NCI-H1694 (cell line): ENCODE results near the gene PRICKLE3.

Experiments used
- DNase-seq: peaks from one replicate; lab custom pipeline; 2025; lab: John Stamatoyannopoulos, UW

PRICKLE3 gene

GRCh38 chrX:49206543-49206942 lies 20.4 kb upstream of the PRICKLE3 start:
- DNase-seq, result no peak

- DNase-seq, result no peak
Measured at GRCh38 chrX:49205443-49205842, 19.3 kb upstream of the PRICKLE3 start.

GRCh38 chrX:49204709-49205108 lies 18.5 kb upstream of the PRICKLE3 start:
- no peak for DNase-seq

GRCh38 chrX:49204017-49204416 lies 17.8 kb upstream of the PRICKLE3 start:
- no peak for DNase-seq

GRCh38 chrX:49203536-49203935 lies 17.4 kb upstream of the PRICKLE3 start:
- no peak for DNase-seq

GRCh38 chrX:49202022-49202421 lies 15.8 kb upstream of the PRICKLE3 start:
- no peak for DNase-seq

GRCh38 chrX:49199906-49200771 lies 14.0 kb upstream of the PRICKLE3 start, which contains the start of gene SYP:
TSS of gene SYP (minus strand) at chrX:49200193. CDS start at chrX:49200186, 7 bp downstream.
- peak; percentile 68 for DNase-seq

GRCh38 chrX:49199315-49199595 lies 13.1 kb upstream of the PRICKLE3 start:
- no peak for DNase-seq

GRCh38 chrX:49198540-49199314 lies 12.6 kb upstream of the PRICKLE3 start:
- no peak for DNase-seq

- DNase-seq, result no peak
Measured at GRCh38 chrX:49197543-49198087, 11.4 kb upstream of the PRICKLE3 start.

GRCh38 chrX:49193542-49193964 lies 7.4 kb upstream of the PRICKLE3 start:
- DNase-seq, result no peak

GRCh38 chrX:49192722-49193328 lies 6.7 kb upstream of the PRICKLE3 start:
- peak; percentile 16 for DNase-seq

GRCh38 chrX:49191574-49192011 lies 5.4 kb upstream of the PRICKLE3 start:
- DNase-seq, result peak; percentile 28

GRCh38 chrX:49190821-49191573 lies 4.8 kb upstream of the PRICKLE3 start:
- DNase-seq, result peak; percentile 98

GRCh38 chrX:49189606-49190005 lies 3.4 kb upstream of the PRICKLE3 start:
- no peak for DNase-seq

GRCh38 chrX:49188468-49189076 lies 2.4 kb upstream of the PRICKLE3 start:
- DNase-seq, result no peak

GRCh38 chrX:49187526-49187925 lies 1.4 kb upstream of the PRICKLE3 start:
- no peak for DNase-seq

GRCh38 chrX:49187028-49187394 lies 838 bp upstream of the PRICKLE3 start:
- DNase-seq, result no peak

GRCh38 chrX:49184294-49185281 lies 1.6 kb downstream of the PRICKLE3 start:
- no peak for DNase-seq

GRCh38 chrX:49183701-49184281 lies 2.4 kb downstream of the PRICKLE3 start:
- DNase-seq, result no peak
